ENCODE results near the gene NOP9.

DNA sequence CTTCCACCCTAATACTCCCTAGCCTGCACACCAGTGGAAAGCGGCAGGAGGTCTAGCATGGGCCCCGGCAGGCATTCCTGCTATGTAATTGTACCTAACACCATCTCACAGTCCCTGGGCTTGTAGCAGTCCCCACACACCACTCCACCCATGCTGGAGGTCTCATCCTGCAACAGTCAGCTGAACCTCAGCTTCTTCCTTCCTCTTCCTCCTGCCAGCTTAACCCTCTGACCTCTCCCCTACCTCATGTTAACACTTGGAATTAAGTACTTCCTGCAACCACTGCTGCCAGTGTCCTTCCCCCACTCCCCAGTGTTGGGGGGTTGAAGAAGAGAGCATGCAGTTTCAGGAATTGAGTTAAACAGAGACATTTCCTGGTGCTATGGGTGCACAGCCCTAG, 27.7 kb downstream of the NOP9 start:
- TF ChIP-seq EZH2 (IDR thresholded peaks at IDR 0.05; ENCODE audit: insufficient read depth, poor library complexity, severe bottlenecking): no peak
- no peak for TF ChIP-seq EZH2phosphoT487 (IDR thresholded peaks at IDR 0.05; ENCODE audit: insufficient read depth, low read depth)

Measured in GM23248 (cell line).